ENCODE measurements around the gene MRGPRF.

Gene MRGPRF

DNA sequence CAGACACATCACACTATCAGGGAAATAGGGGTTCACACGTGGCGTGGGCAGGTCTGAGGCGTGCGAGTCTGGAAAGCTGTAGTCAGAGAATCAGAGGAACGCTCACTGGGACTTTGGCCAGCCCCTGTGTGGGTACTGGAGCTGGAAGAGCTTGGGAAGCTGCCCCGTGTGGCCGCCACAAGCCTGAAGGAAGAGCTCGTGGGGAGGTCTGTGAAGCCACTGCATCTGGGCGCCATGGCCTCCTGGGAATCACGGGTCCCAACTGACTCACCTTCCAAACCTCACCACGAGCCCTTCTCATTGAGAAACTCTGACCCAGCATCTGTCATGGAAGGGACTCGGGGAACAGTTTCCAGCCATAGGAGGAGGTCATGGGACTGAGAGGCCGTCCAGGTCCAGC lies 5.9 kb upstream of the MRGPRF start:
- DNase-seq, result no peak

DNA sequence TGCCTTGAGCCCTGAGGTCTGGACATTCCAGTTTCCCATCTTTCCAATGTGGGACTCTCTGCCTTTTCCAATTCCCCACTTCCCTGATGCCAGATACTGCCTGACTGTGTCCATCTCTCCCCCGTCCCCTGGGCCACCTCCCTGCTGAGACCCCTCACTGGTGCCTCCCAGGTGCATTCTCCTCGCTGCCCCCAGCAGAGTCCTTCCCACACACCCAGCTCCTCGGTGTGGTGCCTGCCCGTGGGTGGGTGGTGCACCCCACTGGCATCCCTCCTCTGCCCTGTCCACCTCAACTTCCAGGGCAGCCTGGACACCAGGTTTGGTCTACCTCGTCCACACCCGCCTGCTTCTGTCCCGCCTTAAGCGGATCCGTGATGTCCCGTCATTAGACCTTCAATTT lies 4.9 kb upstream of the MRGPRF start:
- DNase-seq, result no peak

DNA sequence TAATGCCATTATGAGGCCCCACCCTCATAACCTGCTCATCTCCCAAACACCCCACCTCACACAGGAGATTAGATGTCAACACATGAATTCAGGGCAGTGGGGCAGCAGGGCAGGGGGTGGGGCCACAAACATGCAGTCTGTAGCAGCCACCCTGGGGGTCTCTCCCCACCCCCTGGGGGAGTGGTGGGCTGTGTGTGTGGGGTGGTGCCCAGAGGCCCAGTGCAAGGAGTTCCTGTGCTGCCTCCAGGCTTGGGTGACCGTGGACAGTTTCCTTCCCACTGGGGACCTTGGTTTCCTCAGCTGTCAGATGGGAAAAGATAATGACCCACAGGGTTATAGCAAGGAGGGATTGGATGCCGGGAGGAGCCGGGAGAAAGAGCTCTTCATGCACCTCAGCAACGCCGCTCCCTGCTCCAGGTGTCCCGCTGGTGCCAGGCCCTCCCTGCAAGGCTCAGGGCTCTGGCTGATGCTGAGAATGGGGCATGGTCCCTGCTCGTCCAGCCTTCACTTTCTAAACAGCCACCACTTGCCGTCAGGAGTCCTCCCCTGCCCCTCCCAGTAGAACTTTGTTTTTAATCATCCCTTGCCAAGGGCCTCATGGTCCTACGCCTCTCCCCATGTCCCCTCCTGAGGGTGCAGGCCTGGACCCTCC lies 2.0 kb upstream of the MRGPRF start:
- no peak for DNase-seq

DNA sequence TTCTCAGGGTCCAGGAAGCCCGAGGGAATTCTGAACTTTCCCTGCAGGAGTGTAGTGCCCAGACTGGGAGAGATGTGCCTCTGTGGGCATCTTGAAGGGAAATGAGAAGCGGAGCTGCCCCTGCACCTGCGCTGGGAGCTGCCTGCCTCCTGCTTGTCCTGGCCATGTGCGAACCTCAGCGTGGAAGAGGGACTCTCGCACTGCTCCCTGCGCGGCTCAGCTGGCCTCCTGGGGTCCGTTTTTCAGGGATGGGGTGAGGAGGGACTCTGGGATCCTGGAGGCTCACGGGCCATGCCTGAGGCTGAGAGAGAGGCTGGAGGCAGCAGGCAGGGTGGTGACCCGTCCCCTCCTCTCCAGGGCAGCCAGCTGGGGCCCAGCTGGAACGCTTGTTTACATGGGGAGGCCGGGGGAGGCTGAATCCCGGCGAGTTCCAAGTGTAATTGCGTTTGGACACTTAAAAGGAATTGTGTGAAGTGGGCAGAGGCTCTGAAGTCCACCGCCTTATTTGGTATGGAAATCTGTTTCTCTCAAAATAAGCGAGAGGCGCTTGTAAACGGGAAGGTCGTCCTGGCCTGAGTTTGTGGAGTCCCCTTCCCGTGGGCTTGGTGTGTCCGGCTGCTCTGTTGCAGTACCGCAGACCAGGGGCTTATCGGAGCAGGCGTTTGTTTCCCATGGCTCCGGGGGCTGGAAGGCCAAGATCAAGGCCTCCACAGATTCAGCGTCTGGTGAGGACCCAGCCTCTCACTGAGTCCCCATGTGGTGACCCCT lies 1.2 kb upstream of the MRGPRF start:
- DNase-seq, result no peak

DNA sequence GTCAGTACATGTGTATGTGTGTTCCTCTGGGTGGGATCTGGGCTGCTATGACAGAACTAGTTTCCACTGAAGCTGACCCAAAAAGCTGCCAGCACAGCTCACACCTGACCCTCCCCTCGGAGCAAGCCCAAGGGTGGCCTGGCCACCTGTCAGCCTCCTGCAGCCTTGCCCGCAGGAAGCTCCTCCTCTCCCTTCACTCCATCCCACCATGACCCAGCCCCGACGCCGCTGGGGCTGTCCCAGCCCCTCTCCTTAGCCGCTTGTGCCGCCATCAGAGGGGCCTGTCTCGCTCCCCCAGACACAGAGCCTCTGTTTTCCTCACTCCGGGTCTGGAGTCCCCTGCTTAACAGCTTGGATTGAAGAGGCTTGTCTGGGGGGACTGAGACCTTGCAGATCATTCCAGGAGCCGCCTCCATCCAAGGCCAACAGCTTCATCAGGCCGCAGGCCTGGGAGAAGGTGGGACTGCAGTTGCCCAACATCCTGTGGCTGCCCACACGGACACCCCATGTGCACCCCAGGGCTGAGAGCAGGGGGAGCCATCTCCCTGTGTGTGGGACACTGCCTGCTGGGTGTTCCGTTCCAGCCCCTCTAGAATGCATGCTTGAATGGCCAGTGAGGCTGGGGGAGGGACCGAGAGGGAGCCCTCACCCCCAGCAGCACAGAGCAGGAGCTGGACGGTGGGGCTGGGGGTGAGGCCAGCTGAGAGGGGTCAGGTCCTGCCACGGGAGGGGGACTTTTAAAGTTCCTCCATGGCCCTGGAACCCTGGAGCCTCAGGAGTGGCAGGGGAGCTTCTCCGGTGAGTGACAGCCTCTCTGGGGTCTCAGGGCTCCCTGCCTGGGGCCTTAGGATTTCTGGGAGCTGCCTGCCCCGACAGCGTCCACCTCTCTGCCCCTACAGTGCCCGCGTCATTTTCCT lies 696 bp downstream of the MRGPRF start:
- DNase-seq, result no peak

DNA sequence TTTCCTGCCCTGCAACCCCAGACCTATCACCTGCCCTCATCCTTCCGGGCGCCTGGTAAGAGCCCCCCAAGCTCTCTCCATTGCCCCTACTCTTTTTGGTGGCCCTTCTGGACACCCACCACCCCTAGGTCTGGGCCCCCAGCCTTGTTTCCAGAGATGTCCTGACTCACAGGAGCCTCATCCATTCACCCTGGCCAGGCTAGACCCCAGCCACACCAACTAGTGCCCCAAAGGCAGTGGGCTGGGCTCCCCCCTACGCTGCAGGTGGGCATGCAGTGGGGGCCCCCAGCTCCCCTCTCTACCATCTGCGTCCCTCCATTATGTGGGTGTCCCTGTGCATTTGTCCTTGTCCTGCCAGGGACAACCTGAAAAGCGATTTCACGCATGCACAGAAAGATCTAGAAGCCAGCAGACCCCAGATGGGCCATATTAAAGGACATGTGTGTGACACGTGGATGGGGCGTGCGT lies 1.4 kb downstream of the MRGPRF start:
- DNase-seq, result no peak

DNA sequence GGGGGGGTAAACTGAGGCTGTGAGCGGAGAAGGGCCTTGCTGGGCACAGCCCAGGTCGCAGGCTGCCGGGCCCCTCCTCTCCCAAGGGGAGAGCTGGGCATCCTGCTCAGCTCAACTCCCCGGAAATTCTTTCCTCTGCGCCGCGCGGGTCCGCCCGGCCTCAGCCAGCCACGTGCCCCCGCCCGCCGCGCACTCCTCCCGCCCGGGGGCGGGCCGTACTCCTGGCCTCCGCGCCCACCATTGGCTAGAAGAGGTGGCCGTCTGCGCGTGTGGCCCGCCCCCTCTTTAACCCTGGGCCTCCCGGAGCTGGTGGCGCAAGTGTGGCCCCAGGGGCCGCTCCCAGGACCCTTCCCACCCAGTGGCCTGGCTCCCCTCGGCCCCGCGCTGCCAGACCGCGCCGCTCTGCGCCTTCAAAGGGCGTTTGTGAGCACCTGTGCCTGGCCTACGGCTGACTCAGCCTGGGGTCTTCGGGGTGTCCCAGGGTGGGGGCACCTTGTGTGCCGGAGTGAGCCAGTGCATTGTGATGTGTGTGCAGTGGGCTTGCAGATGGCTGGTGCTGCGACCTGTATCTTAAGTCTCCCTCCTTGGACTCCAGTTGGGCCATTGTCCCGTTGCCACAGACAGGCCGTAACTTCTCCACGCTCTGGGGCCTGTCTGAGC lies 2.0 kb downstream of the MRGPRF start:
- DNase-seq, result peak; percentile 36 to 68

DNA sequence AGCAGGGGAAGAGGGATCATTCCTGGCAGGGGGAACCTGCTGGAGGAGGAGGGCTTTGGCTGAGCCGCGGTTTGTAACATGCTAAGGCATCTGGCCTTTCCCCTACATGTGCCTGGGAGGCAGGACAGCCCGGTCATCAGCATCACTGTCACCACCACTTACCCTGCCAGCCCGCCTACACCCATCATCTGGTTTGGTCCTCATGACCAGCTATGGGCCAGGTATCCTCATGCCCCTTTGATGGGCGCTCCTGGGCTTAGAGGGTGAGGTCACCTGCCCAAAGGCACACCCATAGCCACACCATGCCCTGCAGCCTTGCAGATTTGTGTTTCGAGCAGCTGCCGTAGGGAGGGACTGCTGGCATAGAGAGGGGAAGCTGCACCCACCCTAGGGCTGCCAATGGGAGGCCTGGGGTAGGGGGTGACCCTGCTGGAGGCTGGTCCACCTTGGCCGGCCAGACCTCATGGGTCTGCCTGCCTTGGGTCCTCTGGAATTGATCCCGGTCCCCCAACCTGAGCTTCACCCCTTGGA lies 2.6 kb downstream of the MRGPRF start:
- DNase-seq, result no peak

DNA sequence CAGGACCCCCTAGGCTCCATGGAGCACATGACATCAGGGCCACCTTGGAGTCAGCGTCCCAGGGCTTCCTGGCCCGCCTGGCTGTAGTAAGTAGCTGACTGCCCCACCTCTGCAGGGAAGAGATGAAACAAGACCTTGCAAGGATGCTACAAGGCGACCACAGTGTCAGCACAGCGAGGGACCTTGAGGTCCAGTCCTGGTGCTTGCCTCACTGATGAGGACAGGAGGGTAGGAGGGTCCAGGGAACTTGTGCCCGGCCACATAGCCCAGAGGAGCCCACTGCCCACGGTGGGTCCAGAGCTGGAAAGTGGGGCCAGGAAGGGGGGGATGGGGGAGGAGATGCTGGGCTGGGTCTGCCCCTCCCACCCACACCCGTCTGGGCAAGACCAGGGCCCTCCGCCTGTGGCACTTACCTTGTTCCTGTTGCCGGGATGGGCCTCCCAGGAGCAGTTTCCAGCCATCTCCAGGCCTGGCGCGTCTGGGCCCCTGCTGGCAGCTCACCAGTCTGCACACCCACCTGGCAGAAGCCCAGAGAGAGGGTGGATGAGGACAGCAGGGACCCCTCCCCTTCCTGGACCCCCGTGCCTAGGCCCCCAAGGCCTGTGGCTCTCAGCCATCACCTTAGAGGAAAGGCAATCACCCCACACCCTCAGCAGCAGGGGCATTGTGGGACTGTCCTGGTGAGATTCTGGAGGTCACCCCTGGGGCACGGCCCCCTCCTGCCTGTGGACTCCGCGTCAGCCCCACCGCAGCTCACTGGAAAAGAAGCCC lies 3.4 kb downstream of the MRGPRF start:
- no peak for DNase-seq

DNA sequence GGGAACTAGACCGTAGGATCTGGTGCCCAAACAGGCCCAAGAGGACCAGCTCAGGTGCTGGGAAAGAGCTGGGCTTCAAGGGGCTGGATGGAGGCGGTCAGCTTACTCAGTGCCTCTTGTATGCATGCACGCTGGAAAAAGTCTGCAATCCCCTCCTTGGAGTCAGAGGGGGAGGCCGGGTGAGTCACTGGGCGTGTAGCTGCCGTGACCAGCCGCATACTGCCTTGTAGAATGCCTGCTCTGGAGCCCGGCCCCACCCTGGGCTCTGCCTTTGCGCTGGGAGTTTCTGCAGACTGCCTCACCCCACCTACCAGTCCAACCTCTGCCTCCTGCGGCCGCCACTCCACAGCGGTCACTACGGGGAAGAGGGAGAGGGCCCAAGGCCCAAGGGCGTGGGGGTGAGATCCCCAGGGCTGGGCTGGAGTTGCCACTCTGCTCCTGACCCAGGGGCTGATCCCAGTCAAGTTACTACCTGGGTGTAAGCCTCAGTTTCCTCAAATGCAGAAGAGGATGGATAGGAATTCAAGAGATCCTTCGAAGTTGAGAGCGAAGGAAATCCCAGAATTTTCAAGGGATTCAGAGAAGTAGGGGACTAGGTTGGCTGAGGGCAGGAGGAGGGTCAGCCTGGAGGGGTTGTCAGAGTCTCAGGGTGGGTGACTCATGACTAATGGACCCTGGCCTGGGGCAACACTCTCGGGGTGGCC lies 4.2 kb downstream of the MRGPRF start:
- DNase-seq, result no peak

DNA sequence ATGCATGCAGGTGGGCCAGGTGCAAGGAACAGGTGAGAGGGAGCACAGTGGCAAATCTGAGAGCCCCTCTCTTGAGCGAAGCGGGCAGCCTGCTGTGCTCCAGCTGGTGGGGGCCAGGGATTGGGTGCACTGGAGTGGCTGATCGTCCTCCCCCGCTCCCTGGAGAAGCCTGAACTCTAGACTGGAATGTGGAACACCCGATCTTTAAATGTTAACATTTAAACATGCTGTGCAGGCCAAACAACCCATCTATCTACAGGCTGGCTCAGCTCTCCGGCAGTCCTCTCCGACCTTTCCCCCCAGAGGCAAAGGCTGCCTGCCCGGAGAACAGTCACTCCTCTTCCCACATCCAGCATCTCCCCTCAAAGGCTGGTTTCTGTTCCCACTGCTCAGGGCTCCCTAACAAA lies 5.1 kb downstream of the MRGPRF start:
- DNase-seq, result no peak

DNA sequence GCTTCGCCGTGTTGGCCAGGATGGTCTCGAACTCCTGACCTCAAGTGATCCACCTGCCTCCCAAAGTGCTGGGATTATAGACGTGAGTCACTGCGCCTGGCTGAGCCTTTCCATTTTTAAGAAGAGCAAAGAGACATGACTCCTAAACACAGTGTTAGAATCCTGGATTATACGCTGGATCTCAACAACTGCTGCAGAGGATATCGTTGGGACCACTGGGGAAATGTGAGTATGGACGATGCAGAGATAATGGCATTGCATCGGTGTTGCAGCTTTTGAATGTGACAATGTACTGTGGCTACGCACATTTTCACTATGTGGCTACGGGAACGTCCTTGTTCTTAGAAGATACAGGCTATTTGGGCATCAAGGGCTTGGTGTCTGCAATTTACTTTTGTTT lies 6.2 kb downstream of the MRGPRF start:
- DNase-seq, result no peak

DNA sequence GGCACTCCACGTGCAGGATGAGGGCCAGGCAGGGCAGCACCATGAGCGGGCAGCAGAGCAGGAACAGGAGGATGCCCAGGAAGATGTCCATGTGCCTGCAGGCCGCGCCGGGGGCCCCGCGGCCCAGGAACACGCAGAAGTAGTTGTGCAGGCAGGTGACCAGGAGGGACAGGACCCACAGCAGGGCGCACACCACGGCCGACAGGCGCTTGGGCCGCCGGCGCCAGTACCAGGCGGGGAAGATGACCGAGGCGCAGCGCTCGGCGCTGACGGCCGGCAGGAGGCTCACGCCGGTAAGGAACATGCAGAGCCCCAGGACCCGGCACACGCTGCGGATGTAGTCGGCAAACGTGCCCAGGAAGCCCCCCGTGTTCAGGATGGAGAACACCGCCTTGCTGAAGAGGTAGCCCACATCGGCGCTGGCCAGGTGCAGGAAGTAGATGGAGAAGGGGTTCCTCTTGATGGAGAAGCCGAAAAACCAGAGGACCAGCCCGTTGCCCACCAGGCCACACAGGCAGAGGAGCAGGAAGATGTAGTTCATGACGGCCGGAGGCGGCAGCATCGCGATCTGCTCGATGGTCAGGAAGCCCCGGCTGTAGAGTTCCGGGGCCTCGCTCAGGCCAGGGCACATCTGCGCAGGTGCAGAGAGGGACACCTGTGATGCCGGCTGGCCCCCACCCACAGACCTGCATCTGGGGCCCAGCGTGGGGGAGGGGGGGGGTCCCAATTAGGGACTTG lies 7.2 kb downstream of the MRGPRF start:
- no peak for DNase-seq

DNA sequence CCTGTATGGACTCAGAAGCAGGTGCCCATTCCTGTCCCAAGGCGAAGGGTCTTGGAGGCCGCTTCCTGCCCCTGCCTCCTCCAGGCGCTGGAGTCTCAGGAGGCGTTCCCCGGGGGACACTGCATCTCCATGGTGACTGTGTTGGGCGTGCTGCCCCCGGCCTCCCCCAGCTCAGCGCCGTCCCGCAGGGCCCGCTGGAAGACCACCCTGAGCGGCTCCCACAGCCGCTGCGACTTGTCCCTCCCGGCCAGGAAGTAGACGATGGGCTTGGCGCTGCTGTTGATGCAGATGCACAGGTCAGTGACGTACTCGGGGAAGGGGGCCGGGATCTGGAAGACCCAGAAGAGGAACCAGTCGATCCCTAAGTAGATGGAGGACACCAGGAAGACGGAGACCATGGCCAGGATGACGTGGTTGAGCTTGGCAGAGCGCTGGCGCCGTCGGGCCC lies 7.8 kb downstream of the MRGPRF start:
- no peak for DNase-seq

DNA sequence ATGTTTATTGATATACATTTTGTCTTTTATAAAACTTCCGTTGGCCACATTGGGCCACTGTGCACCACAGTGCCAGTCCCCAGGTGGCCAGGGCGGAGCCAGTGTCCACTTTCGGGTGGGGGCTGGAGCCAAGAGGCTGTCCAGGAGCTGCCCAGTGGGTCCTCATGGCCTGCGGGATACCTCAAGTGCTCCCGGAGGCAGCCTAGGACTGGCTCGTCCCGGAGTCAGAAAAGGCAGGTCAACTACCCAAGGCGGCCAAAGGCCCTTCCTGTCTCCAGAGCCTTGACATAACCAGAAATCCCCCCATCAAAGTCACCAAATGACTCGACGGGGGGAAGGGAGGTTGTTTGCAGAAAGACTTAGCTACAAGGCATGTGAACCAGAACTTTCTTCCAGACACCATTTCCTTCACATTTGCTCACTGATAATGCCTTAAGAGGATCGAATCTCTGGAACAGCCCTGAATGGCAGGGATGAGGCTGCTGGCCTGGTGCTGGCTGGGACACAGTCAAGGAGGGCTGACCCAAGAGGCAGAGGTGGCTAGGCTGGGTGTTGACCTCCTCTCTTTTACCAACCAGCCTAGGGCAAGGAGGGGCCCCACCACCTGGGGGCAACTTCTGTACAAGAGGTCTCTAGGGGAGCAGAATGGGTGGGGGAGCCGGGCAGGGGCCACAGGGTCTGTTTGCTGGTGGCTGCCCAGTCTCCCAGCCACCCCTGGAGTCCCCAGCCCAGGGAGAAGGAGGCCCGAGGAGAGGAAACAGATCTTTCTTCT lies 8.4 kb downstream of the MRGPRF start:
- DNase-seq, result no peak

DNA sequence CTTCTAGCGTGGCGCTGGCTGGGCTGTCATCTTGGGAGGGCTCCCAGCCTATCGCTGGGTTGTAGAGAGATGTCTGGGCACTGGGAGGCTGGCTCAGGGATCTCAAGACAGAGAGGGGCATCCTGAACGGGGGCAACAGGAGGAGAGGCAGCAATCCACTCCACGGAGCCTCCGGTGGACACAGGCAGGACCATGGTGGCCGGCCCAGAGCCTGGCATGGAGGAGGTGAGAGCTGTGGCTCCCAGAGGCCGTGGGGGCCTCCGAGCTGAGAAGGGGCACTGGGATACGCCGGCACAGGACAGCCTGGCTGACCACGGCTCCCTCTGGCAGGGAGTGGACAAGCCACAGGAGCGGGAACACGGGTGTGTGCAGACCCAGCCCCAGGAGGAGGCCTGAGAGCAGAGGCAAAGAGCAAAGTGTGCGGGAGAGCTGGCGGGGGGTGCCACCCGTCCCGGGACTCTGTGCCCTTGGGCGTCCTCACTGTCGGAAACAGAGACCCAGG lies 9.1 kb downstream of the MRGPRF start:
- no peak for DNase-seq

DNA sequence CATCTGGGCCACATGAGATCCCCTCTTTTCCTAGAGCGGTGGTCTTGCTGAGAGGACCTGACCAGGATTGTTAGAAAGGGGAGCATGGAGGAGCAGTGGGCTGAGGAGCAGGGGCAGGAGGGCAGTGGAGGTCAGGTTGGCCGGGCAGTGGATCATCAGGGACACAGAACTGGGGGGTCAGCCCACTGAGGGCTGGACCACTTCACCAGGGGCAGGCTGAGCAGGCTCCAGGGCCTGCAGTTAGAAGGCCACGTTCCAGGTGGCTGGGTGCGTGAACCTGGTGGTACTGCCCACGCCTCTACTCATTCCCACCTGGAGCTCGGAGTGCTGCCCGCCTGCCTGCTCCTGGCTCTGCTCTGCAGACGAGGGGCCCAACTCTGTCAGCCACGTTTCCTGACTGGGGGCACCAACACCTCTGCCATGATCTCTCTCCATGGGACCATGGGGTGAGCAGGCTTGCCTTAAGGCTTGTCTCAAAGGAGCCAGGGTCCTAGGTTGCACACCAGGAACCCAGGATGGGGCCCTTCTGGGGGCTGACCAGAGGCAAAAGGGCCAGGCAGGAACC lies 9.7 kb downstream of the MRGPRF start:
- no peak for DNase-seq

DNA sequence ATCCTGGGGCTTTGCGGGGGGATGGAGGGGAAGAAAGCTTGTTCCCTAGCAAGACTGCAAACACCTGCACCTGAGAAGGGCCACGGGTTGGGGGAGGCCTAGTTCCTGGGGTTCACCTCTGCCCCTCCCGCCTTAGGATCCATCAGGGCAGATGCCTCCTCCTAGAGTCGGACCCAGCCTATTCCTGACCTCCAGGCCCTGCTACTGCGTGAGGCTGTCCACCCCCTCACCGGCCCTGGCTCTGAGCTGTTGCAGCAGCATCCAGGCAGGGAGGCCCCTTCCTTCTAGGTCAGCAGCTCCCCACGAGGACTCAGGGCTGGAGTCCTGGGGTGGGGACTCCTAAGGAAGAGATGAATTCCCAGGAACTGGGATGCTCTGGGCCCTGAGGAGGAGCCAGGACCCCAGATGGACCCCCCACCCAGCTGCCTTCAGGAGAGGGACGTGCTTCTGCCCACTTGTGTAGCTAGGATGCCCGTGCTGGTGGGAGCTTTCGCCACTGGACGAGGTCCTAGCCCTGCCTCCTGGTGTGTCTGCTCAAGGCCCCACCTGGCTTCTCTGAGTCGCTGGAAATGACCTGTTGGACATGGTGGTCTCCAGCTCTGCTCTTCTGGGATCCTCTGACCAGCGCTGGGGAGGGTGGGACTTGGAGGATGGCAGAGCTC lies 10.3 kb downstream of the MRGPRF start:
- DNase-seq, result no peak
